Sigmoid colon (tissue), 7 donors: ENCODE data around the gene LINC00632. TPM values are rescaled to one million over a fixed set of nuclear protein-coding genes. Genes with fewer than 3 reads are reported as not detected.

Experiments used
- DNase-seq: peaks from one replicate; pipeline ENCODE4 v3.0.0-alpha.2; 2019
- H3K27ac ChIP-seq, 4 donors: fragments of 200-600 bp; sonication (generic); one replicate each; pipeline ENCODE4 v1.5.1; 2016 to 2019; ENCODE audit warnings: mild to moderate bottlenecking in 1 of 4
- H3K27me3 ChIP-seq, 3 donors: fragments of 200-600 bp; sonication (generic); one replicate each; pipeline ENCODE4 v1.5.1; 2019; ENCODE audit warnings: mild to moderate bottlenecking in 1 of 3
- H3K36me3 ChIP-seq, 4 donors: fragments of 200-600 bp; sonication (generic); one replicate each; pipeline ENCODE4 v1.5.1; 2016 to 2019
- H3K4me1 ChIP-seq, 4 donors: fragments of 200-600 bp; sonication (generic); one replicate each; pipeline ENCODE4 v1.5.1; 2017 to 2019
- H3K4me3 ChIP-seq, 4 donors: fragments of 200-600 bp; sonication (generic); one replicate each; pipeline ENCODE4 v1.5.1; 2017 to 2019; ENCODE audit warnings: mild to moderate bottlenecking in 2 of 4, moderate library complexity in 1 of 4
- H3K9me3 ChIP-seq, 4 donors: fragments of 200-600 bp in 3 of 4; sonication (generic) in 3 of 4; one replicate each; pipeline versions ENCODE4 v1.5.1 to v1.6.1; 2013 to 2019
- CTCF ChIP-seq, 4 experiments: fragments of 450-650 bp in 3 of 4; fragments of 200-600 bp in 1 of 4; IDR thresholded peaks; one replicate each; pipeline ENCODE4 v1.5.1; 2016 to 2019; ENCODE audit warnings: antibody characterized with exemption in 4 of 4, mild to moderate bottlenecking in 3 of 4, moderate library complexity in 2 of 4
- EP300 ChIP-seq, 4 donors: sonication (generic); formaldehyde crosslinking; IDR thresholded peaks; one replicate each; pipeline ENCODE4 v1.6.1; 2017; ENCODE audit warnings: antibody characterized with exemption in 4 of 4
- POLR2A ChIP-seq, 2 donors: fragments of 450-650 bp; IDR thresholded peaks; one replicate each; pipeline ENCODE4 v1.6.1; 2016; ENCODE audit warnings: antibody characterized with exemption in 2 of 2, mild to moderate bottlenecking in 2 of 2, moderate library complexity in 2 of 2
- POLR2AphosphoS5 ChIP-seq, 4 donors: sonication (generic); formaldehyde crosslinking; IDR thresholded peaks; one replicate each; pipeline ENCODE4 v1.6.1; 2017; ENCODE audit warnings: antibody characterized with exemption in 4 of 4
- WGBS, 2 donors: extraction: QIAGEN DNeasy Blood & Tissue Kit; methylation state at CpG; one replicate each; pipeline ENCODE4 v1.1.7; 2013; 5-methylcytosine and 5-hydroxymethylcytosine counted together
- intact Hi-C: fragments of 100-400 bp; cut with DNase I; formaldehyde crosslinking; loops from one replicate; pipeline ENCODE4 v1.15.1; 2023
- polyA plus RNA-seq, 3 donors: library from polyadenylated mRNA; stranded (reverse); fragments of 200-250 nt; gene quantifications; one replicate each; pipeline ENCODE4 v1.2.3, GENCODE V29; 2013
- total RNA-seq, 4 donors: library from RNA; depleted of rRNA; stranded (reverse); fragments of >200 nt; gene quantifications; one replicate each; pipeline ENCODE4 v1.1.0, GENCODE V29; 2016
- donor health status: healthy with polysubstance abuse.
- donor health status: Bipolar disorder and iron deficiency.
- donor health status: healthy.

LINC00632 gene
- total and polyA plus RNA-seq, 7 donors: 1.8 to 105 (median 30.4) TPM; not detected in 1

GRCh38 chrX:140733766-140734342, 24.3 kb downstream of the LINC00632 start:
- 24 to 26% methylated on average over 10 of the region's 10 CpGs for WGBS, 2 donors
- H3K9me3 ChIP-seq: no peaks in the 10 kb centered on the region
- H3K4me1 ChIP-seq: no peaks in the 10 kb centered on the region
- intact Hi-C loops: loop anchor here (10.0 kb wide), 1 partner anchor 679 kb away; no protein-coding TSS in a partner anchor
- no peaks in the 10 kb centered on the region for H3K36me3 ChIP-seq
- no peak overlapping the region for H3K27ac ChIP-seq
- no peak for DNase-seq
- peak in 3 of 4 experiments; percentile 13 to 58 (median 49) for TF ChIP-seq CTCF (IDR thresholded peaks at IDR 0.05)
- no peak for TF ChIP-seq EP300 (IDR thresholded peaks at IDR 0.05)
- H3K27me3 ChIP-seq: no peaks in the 10 kb centered on the region
- no peak overlapping the region for H3K4me3 ChIP-seq

GRCh38 chrX:140744085-140744484, 34.5 kb downstream of the LINC00632 start:
- no peak overlapping the region for H3K27ac ChIP-seq
- TF ChIP-seq POLR2A (IDR thresholded peaks at IDR 0.05): no peak
- no peak for TF ChIP-seq POLR2AphosphoS5 (IDR thresholded peaks at IDR 0.05)
- TF ChIP-seq EP300 (IDR thresholded peaks at IDR 0.05): no peak
- TF ChIP-seq CTCF (IDR thresholded peaks at IDR 0.05): no peak
- H3K9me3 ChIP-seq: no peaks in the 10 kb centered on the region
- no peaks in the 10 kb centered on the region for H3K4me1 ChIP-seq
- H3K36me3 ChIP-seq: no peaks in the 10 kb centered on the region
- no peak for DNase-seq
- intact Hi-C loops: no loop called here
- no peak overlapping the region for H3K4me3 ChIP-seq
- no peaks in the 10 kb centered on the region for H3K27me3 ChIP-seq

GRCh38 chrX:140756941-140757340, 47.4 kb downstream of the LINC00632 start:
- H3K27ac ChIP-seq: no peak overlapping the region
- no peak for DNase-seq
- TF ChIP-seq POLR2A (IDR thresholded peaks at IDR 0.05) (no peak), EP300 (IDR thresholded peaks at IDR 0.05) (no peak), POLR2AphosphoS5 (IDR thresholded peaks at IDR 0.05) (no peak), CTCF (IDR thresholded peaks at IDR 0.05) (no peak)
- H3K36me3 ChIP-seq: no peaks in the 10 kb centered on the region
- H3K4me3 ChIP-seq: no peak overlapping the region
- H3K4me1 ChIP-seq: no peaks in the 10 kb centered on the region
- no peaks in the 10 kb centered on the region for H3K9me3 ChIP-seq
- intact Hi-C loops: no loop called here
- no peaks in the 10 kb centered on the region for H3K27me3 ChIP-seq
- WGBS, 2 donors: 39 to 71% methylated on average over 6 of the region's 6 CpGs

- peak; percentile 61 for DNase-seq
- intact Hi-C loops: no loop called here
Measured at GRCh38 chrX:140762061-140762460, 52.5 kb downstream of the LINC00632 start.

More at GRCh38 chrX:140762061-140762460, 52.5 kb downstream of the LINC00632 start:
- WGBS, 2 donors: 1 to 2% methylated on average over 7 of the region's 7 CpGs
- TF ChIP-seq CTCF (IDR thresholded peaks at IDR 0.05) (peak in 3 of 4 experiments; percentile 37 to 53 (median 45)), EP300 (IDR thresholded peaks at IDR 0.05) (no peak), POLR2AphosphoS5 (IDR thresholded peaks at IDR 0.05) (no peak), POLR2A (IDR thresholded peaks at IDR 0.05) (no peak)
- Histone ChIP-seq H3K36me3 (no peaks in the 10 kb centered on the region), H3K9me3 (no peaks in the 10 kb centered on the region), H3K27ac (no peak overlapping the region), H3K27me3 (peaks cover 0 to 4% (median 0%) of the 10 kb centered on the region in 3 donors), H3K4me3 (no peak overlapping the region), H3K4me1 (peaks cover 0 to 6% (median 0%) of the 10 kb centered on the region in 4 donors)
